Nephron (organoid): Measurements from ENCODE around the gene FBXO42.

ENCODE experiments used
- H3K27ac Mint-ChIP-seq, 3 experiments: 2 replicates each; pipeline ENCODE4 v1.8.0; 2020; ENCODE audit warnings: mixed read lengths in 3 of 3, mild to moderate bottlenecking in 2 of 3, moderate library complexity in 1 of 3
- H3K27me3 Mint-ChIP-seq: 2 replicates; pipeline ENCODE4 v1.8.0; 2021; ENCODE audit warnings: low read depth, mild to moderate bottlenecking, moderate library complexity, mixed read lengths
- H3K36me3 Mint-ChIP-seq: 2 replicates; pipeline ENCODE4 v1.8.0; 2020; ENCODE audit warnings: low read depth, mixed read lengths
- H3K4me1 Mint-ChIP-seq: 2 replicates; pipeline ENCODE4 v1.8.0; 2020; ENCODE audit warnings: mixed read lengths
- H3K4me3 Mint-ChIP-seq, 3 experiments: 2 replicates each; pipeline ENCODE4 v1.8.0; 2020; ENCODE audit warnings: mild to moderate bottlenecking in 3 of 3, mixed read lengths in 3 of 3, moderate library complexity in 2 of 3
- H3K9me3 Mint-ChIP-seq: 2 replicates; pipeline ENCODE4 v1.8.0; 2020; ENCODE audit warnings: mixed read lengths
- CTCF ChIP-seq, 3 experiments: fragments of 200-600 bp; sonication (generic); IDR thresholded peaks; one replicate each; pipeline ENCODE4 v1.5.0; 2021; ENCODE audit warnings: antibody characterized with exemption in 3 of 3; ENCODE audit not compliant: unreplicated experiment in 3 of 3

Gene FBXO42

GRCh38 chr1:16324456-16324890 lies 27.8 kb downstream of the FBXO42 start:
- H3K27me3 Mint-ChIP-seq, result no peaks in the 10 kb centered on the region
- H3K9me3 Mint-ChIP-seq, result no peaks in the 10 kb centered on the region
- H3K4me3 Mint-ChIP-seq, result no peak overlapping the region
- TF ChIP-seq CTCF (IDR thresholded peaks at IDR 0.05; ENCODE audit: unreplicated experiment in 3 of 3), result no peak
- peaks cover 18% of the 10 kb centered on the region for H3K36me3 Mint-ChIP-seq
- peaks cover 13% of the 10 kb centered on the region for H3K4me1 Mint-ChIP-seq
- peak overlapping the region in 1 of 3 experiments; percentile 46 for H3K27ac Mint-ChIP-seq

GRCh38 chr1:16321176-16321867 lies 31.0 kb downstream of the FBXO42 start:
- Mint-ChIP-seq H3K36me3 (peaks cover 4% of the 10 kb centered on the region), H3K27ac (peak overlapping the region in 1 of 3 experiments; percentile 50), H3K4me1 (peaks cover 25% of the 10 kb centered on the region), H3K9me3 (no peaks in the 10 kb centered on the region), H3K4me3 (no peak overlapping the region), H3K27me3 (no peaks in the 10 kb centered on the region)
- TF ChIP-seq CTCF (IDR thresholded peaks at IDR 0.05; ENCODE audit: unreplicated experiment in 3 of 3), result no peak

GRCh38 chr1:16318555-16318954 lies 33.7 kb downstream of the FBXO42 start:
- Mint-ChIP-seq H3K27ac (peak overlapping the region; percentile 21 to 52 (median 46)), H3K9me3 (no peaks in the 10 kb centered on the region), H3K4me3 (no peak overlapping the region), H3K36me3 (peaks cover 14% of the 10 kb centered on the region), H3K27me3 (no peaks in the 10 kb centered on the region), H3K4me1 (peaks cover 17% of the 10 kb centered on the region)
- no peak for TF ChIP-seq CTCF (IDR thresholded peaks at IDR 0.05; ENCODE audit: unreplicated experiment in 3 of 3)

GRCh38 chr1:16315437-16315836 lies 36.8 kb downstream of the FBXO42 start:
- Mint-ChIP-seq H3K36me3 (peaks cover 38% of the 10 kb centered on the region), H3K27ac (peak overlapping the region in 2 of 3 experiments; percentile 8 to 32), H3K4me3 (no peak overlapping the region), H3K9me3 (no peaks in the 10 kb centered on the region), H3K27me3 (no peaks in the 10 kb centered on the region), H3K4me1 (peaks cover 12% of the 10 kb centered on the region)
- TF ChIP-seq CTCF (IDR thresholded peaks at IDR 0.05; ENCODE audit: unreplicated experiment in 3 of 3), result no peak

- H3K27me3 Mint-ChIP-seq, result no peaks in the 10 kb centered on the region
Measured at GRCh38 chr1:16307222-16307621, 45.1 kb downstream of the FBXO42 start.

More at GRCh38 chr1:16307222-16307621, 45.1 kb downstream of the FBXO42 start:
- no peak overlapping the region for H3K27ac Mint-ChIP-seq
- no peak for TF ChIP-seq CTCF (IDR thresholded peaks at IDR 0.05; ENCODE audit: unreplicated experiment in 3 of 3)
- H3K4me3 Mint-ChIP-seq, result no peak overlapping the region
- H3K4me1 Mint-ChIP-seq, result no peaks in the 10 kb centered on the region
- H3K36me3 Mint-ChIP-seq, result peaks cover 61% of the 10 kb centered on the region
- peaks cover 3% of the 10 kb centered on the region for H3K9me3 Mint-ChIP-seq
